IPS-18c (cell line): ENCODE data around the gene SPATA46.

Experiments
- H3K4me3 ChIP-seq: 2 replicates; pipeline ENCODE4 v1.7.0; 2013; ENCODE audit warnings: low read depth, mild to moderate bottlenecking, low read length, moderate library complexity; ENCODE audit not compliant: insufficient read depth
- H3K9me3 ChIP-seq: one replicate; pipeline ENCODE4 v1.6.1; 2013; ENCODE audit warnings: mild to moderate bottlenecking, low read length, moderate library complexity; ENCODE audit not compliant: control insufficient read depth, insufficient read depth

Gene SPATA46

GRCh38 chr1:162347281-162347680 lies 29.4 kb downstream of the SPATA46 start:
- Histone ChIP-seq H3K4me3 (no peak overlapping the region), H3K9me3 (no peaks in the 10 kb centered on the region)

GRCh38 chr1:162343470-162343869 lies 33.2 kb downstream of the SPATA46 start:
- H3K4me3 ChIP-seq: no peak overlapping the region
- no peaks in the 10 kb centered on the region for H3K9me3 ChIP-seq

- Histone ChIP-seq H3K9me3 (no peaks in the 10 kb centered on the region), H3K4me3 (no peak overlapping the region)
Measured at GRCh38 chr1:162342452-162342983, 34.1 kb downstream of the SPATA46 start.

GRCh38 chr1:162336621-162337285 lies 39.9 kb downstream of the SPATA46 start:
- no peak overlapping the region for H3K4me3 ChIP-seq
- no peaks in the 10 kb centered on the region for H3K9me3 ChIP-seq

GRCh38 chr1:162335126-162335525 lies 41.5 kb downstream of the SPATA46 start:
- no peaks in the 10 kb centered on the region for H3K9me3 ChIP-seq
- H3K4me3 ChIP-seq: no peak overlapping the region

- no peak overlapping the region for H3K4me3 ChIP-seq
- no peaks in the 10 kb centered on the region for H3K9me3 ChIP-seq
Measured at GRCh38 chr1:162333991-162334390, 42.7 kb downstream of the SPATA46 start.

GRCh38 chr1:162329826-162330225 lies 46.8 kb downstream of the SPATA46 start:
- H3K9me3 ChIP-seq: no peaks in the 10 kb centered on the region
- no peak overlapping the region for H3K4me3 ChIP-seq

- Histone ChIP-seq H3K4me3 (no peak overlapping the region), H3K9me3 (no peaks in the 10 kb centered on the region)
Measured at GRCh38 chr1:162328512-162328911, 48.1 kb downstream of the SPATA46 start.

- no peaks in the 10 kb centered on the region for H3K9me3 ChIP-seq
Measured at GRCh38 chr1:162327788-162328165, 48.9 kb downstream of the SPATA46 start.

GRCh38 chr1:162327144-162327787 lies 49.4 kb downstream of the SPATA46 start:
- Histone ChIP-seq H3K4me3 (no peak overlapping the region), H3K9me3 (no peaks in the 10 kb centered on the region)

More at GRCh38 chr1:162327788-162328165, 48.9 kb downstream of the SPATA46 start:
- no peak overlapping the region for H3K4me3 ChIP-seq

GRCh38 chr1:162326559-162326958 lies 50.1 kb downstream of the SPATA46 start:
- Histone ChIP-seq H3K4me3 (no peak overlapping the region), H3K9me3 (no peaks in the 10 kb centered on the region)

GRCh38 chr1:162324396-162324795 lies 52.3 kb downstream of the SPATA46 start:
- Histone ChIP-seq H3K4me3 (no peak overlapping the region), H3K9me3 (no peaks in the 10 kb centered on the region)
